Measurements from ENCODE around the gene B3GNT5. TPM values are rescaled to one million over a fixed set of nuclear protein-coding genes. Genes with fewer than 3 reads are reported as not detected.

B3GNT5 gene
- total and polyA plus RNA-seq, 12 donors, result 0.18 to 3.6 (median 2.6) TPM

- no peaks in the 10 kb centered on the region for H3K36me3 ChIP-seq (replicated peaks in 1 of 2)
- H3K4me1 ChIP-seq (replicated peaks in 1 of 2), result peaks cover 0 to 7% of the 10 kb centered on the region in 2 donors
- 83 to 96% (median 86%) methylated on average over 3 of the region's 3 CpGs for WGBS, 4 donors
- no peak for TF ChIP-seq POLR2A (IDR thresholded peaks at IDR 0.05)
- TF ChIP-seq, protein P1, sequence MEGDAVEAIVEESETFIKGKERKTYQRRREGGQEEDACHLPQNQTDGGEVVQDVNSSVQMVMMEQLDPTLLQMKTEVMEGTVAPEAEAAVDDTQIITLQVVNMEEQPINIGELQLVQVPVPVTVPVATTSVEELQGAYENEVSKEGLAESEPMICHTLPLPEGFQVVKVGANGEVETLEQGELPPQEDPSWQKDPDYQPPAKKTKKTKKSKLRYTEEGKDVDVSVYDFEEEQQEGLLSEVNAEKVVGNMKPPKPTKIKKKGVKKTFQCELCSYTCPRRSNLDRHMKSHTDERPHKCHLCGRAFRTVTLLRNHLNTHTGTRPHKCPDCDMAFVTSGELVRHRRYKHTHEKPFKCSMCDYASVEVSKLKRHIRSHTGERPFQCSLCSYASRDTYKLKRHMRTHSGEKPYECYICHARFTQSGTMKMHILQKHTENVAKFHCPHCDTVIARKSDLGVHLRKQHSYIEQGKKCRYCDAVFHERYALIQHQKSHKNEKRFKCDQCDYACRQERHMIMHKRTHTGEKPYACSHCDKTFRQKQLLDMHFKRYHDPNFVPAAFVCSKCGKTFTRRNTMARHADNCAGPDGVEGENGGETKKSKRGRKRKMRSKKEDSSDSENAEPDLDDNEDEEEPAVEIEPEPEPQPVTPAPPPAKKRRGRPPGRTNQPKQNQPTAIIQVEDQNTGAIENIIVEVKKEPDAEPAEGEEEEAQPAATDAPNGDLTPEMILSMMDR (IDR thresholded peaks at IDR 0.05), result no peak
- no peaks in the 10 kb centered on the region for H3K9me3 ChIP-seq (replicated peaks in 1 of 3)
- no peak overlapping the region for H3K4me3 ChIP-seq
- intact Hi-C loops (cut with DNase I), result no loop called here
- H3K27ac ChIP-seq, result no peak overlapping the region
- H3K27me3 ChIP-seq, result no peaks in the 10 kb centered on the region
- DNase-seq, result no peak
Observed at GRCh38 chr3:183275937-183276336, 22.9 kb downstream of the B3GNT5 start.

- Histone ChIP-seq H3K27me3 (no peaks in the 10 kb centered on the region), H3K27ac (no peak overlapping the region), H3K9me3 (replicated peaks in 1 of 3) (no peaks in the 10 kb centered on the region), H3K4me1 (replicated peaks in 1 of 2) (peaks cover 0 to 7% of the 10 kb centered on the region in 2 donors), H3K36me3 (replicated peaks in 1 of 2) (no peaks in the 10 kb centered on the region), H3K4me3 (no peak overlapping the region)
- DNase-seq, result no peak
- intact Hi-C loops (cut with DNase I), result no loop called here
- 92 to 96% (median 95%) methylated on average over 5 of the region's 5 CpGs for WGBS, 4 donors
- no peak for TF ChIP-seq POLR2A (IDR thresholded peaks at IDR 0.05)
Observed at GRCh38 chr3:183277260-183277659, 24.2 kb downstream of the B3GNT5 start.

DNA sequence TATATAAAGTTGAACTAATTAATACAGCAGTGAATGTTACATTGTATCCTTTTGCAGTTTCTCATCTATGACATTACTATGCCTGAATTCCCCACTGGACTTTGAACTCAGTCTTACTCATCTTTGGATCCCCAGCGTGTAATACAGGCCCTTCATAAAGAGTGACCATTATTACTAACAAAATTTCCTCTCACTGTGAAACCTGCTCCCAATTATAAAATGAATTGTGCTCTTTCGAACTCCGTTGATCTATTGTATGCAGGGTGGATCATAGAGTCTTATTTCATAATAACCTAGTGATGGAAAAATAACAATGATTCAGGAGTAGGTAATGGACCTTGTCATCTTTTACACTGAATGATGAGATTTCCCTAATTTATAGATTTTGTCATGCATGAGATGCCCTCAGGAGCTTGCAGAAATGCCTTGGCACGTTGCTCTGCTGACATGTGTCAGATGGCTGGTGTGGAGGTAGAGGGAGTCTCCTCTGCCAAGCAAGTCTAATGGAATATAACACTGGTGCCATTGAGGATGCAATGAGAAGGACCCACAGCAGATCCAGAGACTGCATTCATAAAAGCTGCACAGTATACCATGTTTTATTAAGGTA lies 25.5 kb downstream of the B3GNT5 start:
- no peak for DNase-seq
- Histone ChIP-seq H3K36me3 (replicated peaks in 1 of 2) (no peaks in the 10 kb centered on the region), H3K9me3 (replicated peaks in 1 of 3) (no peaks in the 10 kb centered on the region), H3K27me3 (no peaks in the 10 kb centered on the region), H3K4me3 (no peak overlapping the region), H3K27ac (no peak overlapping the region), H3K4me1 (replicated peaks in 1 of 2) (peaks cover 0 to 7% of the 10 kb centered on the region in 2 donors)
- intact Hi-C loops (cut with DNase I), result no loop called here
- WGBS, 4 donors, result 78 to 90% (median 85%) methylated on average over 4 of the region's 4 CpGs
- TF ChIP-seq POLR2A (IDR thresholded peaks at IDR 0.05), result no peak
- TF ChIP-seq, protein P1 (IDR thresholded peaks at IDR 0.05), result no peak

GRCh38 chr3:183279371-183279770 lies 26.3 kb downstream of the B3GNT5 start:
- intact Hi-C loops (cut with DNase I), result no loop called here
- no peak for DNase-seq
- H3K36me3 ChIP-seq (replicated peaks in 1 of 2), result no peaks in the 10 kb centered on the region
- no peaks in the 10 kb centered on the region for H3K27me3 ChIP-seq
- WGBS, 4 donors, result 90 to 98% (median 92%) methylated on average over 3 of the region's 3 CpGs
- TF ChIP-seq, protein P1 (IDR thresholded peaks at IDR 0.05), result no peak
- no peak for TF ChIP-seq POLR2A (IDR thresholded peaks at IDR 0.05)
- H3K9me3 ChIP-seq (replicated peaks in 1 of 3), result no peaks in the 10 kb centered on the region
- H3K27ac ChIP-seq, result no peak overlapping the region
- H3K4me3 ChIP-seq, result no peak overlapping the region
- peaks cover 0 to 7% of the 10 kb centered on the region in 2 donors for H3K4me1 ChIP-seq (replicated peaks in 1 of 2)

Data from adrenal gland (tissue), 12 donors.